Fibroblast of lung (primary cell): Measurements from ENCODE around the gene RANBP9.

Source experiments
- EZH2 ChIP-seq: IDR thresholded peaks from 2 replicates; pipeline ENCODE4 v1.5.1; 2012; ENCODE audit warnings: low read length, control low read depth, mild to moderate bottlenecking; ENCODE audit errors: missing control alignments
- TF ChIP-seq, protein P1 (sequence below), 2 donors: IDR thresholded peaks in 1 of 2; conservative IDR thresholded peaks in 1 of 2; 1 replicate in 1 of 2; 2 replicates in 1 of 2; pipeline ENCODE4 v1.5.1; 2011 to 2012; ENCODE audit warnings: low read length in 2 of 2, control low read depth in 1 of 2, inconsistent platforms in 1 of 2, low read depth in 1 of 2, mild to moderate bottlenecking in 1 of 2

DNA sequence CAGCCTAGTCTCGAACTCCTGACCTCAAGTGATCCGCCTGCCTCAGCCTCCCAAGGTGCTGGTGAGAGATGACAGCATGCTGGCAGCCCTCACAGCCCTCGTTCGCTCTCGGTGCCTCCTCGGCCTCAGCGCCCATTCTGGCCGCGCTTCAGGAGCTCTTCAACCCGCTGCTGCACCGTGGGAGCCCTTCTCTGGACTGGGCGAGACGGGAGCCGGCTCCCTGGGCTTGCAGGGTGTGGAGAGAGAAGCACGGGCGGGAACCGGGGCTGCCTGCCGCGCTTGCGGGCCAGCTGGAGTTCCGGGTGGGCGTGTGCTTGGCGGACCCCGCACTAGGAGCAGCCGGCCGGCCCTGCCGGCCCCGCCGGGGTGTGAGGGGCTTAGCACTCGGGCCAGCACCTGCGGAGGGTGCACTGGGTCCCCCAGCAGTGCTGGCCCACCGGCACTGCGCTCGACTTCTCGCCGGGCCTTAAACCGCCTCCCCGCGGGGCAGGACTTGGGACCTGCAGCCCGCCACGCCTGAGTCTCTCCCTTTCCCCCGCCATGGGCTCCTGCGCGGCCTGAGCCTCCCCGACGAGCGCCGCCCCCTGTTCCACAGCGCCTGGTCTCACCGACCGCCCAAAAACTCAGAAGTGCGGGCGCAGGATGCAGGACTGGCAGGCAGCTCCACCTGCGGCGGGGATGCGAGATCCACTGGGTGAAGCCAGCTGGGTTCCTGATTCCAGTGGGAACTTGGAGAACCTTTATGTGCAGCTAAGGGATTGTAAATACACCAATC, 31.5 kb upstream of the RANBP9 start:
- TF ChIP-seq, protein P1, sequence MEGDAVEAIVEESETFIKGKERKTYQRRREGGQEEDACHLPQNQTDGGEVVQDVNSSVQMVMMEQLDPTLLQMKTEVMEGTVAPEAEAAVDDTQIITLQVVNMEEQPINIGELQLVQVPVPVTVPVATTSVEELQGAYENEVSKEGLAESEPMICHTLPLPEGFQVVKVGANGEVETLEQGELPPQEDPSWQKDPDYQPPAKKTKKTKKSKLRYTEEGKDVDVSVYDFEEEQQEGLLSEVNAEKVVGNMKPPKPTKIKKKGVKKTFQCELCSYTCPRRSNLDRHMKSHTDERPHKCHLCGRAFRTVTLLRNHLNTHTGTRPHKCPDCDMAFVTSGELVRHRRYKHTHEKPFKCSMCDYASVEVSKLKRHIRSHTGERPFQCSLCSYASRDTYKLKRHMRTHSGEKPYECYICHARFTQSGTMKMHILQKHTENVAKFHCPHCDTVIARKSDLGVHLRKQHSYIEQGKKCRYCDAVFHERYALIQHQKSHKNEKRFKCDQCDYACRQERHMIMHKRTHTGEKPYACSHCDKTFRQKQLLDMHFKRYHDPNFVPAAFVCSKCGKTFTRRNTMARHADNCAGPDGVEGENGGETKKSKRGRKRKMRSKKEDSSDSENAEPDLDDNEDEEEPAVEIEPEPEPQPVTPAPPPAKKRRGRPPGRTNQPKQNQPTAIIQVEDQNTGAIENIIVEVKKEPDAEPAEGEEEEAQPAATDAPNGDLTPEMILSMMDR (conservative IDR thresholded peaks at IDR 0.05 in 1 of 2, IDR thresholded peaks at IDR 0.05 in 1 of 2; ENCODE audit: low read depth in 1 of 2, low read length in 2 of 2) = no peak
- TF ChIP-seq EZH2 = no peak
